ENCODE data around the gene EFNA3. TPM values are rescaled to one million over a fixed set of nuclear protein-coding genes. Genes with fewer than 3 reads are reported as not detected.
"Not testable (repeated sequence)": the region's sequence is repeated elsewhere in the genome, so short reads cannot be mapped to it uniquely, and the experiment has no call there.

EFNA3 gene
- total RNA-seq, 1 donor from 2014 or later = 1.1 TPM

- ATAC-seq = peak; percentile 65
- DNase-seq = no peak
- intact Hi-C loops (cut with micrococcal nuclease) = no loop called here
Observed at GRCh38 chr1:155093911-155094621, 15.4 kb downstream of the EFNA3 start.

DNA sequence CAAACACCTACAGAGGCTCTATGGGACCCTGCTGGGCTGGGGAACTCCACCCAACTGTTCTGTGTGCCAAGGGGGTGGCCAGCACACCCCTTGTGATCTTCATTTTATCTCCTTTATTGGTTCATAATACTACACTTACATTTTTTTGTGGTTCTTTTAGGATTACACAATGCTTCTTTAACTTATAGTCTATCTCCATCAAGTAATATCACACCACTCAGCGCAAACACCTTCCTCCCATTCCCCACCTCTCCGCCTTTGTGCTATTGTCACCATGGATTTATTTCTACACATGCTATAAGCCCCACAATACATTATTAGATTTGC, 15.9 kb downstream of the EFNA3 start:
- no peak for ATAC-seq

GRCh38 chr1:155099331-155099730, 20.7 kb downstream of the EFNA3 start:
- DNase-seq (no peak), ATAC-seq (no peak)
- intact Hi-C loops (cut with micrococcal nuclease) = no loop called here

More for the DNA sequence above, 15.9 kb downstream of the EFNA3 start:
- intact Hi-C loops (cut with micrococcal nuclease) = no loop called here
- DNase-seq = no peak

DNA sequence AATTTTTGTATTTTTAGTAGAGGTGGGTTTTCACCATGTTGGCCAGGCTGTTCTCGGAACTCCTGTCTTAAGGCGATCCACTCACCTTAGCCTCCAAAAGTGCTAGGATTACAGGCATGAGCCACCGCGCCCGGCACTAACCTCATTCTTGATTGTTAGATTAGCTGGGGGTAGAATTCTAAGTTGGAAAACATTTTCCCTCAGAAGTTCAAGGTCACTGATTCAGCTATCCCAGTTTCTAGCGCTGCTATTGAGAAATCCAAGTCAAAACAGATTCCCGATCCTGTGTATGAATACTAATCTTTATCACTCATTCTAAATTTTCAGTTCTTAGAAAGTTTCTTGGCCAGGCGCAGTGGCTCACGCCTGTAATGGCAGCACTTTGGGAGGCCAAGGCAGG, 24.7 kb downstream of the EFNA3 start:
- ATAC-seq (no peak), DNase-seq (no peak)
- intact Hi-C loops (cut with micrococcal nuclease) = no loop called here

GRCh38 chr1:155104605-155105534, 26.2 kb downstream of the EFNA3 start:
- DNase-seq (no peak), ATAC-seq (peak; percentile 71)
- intact Hi-C loops (cut with micrococcal nuclease) = no loop called here

- intact Hi-C loops (cut with micrococcal nuclease) = no loop called here
- DNase-seq (no peak), ATAC-seq (peak; percentile 56)
Observed at GRCh38 chr1:155105604-155106011, 27.0 kb downstream of the EFNA3 start.

- no peak for ATAC-seq
- intact Hi-C loops (cut with micrococcal nuclease) = no loop called here
- DNase-seq = no peak
Observed at GRCh38 chr1:155106862-155107261, 28.2 kb downstream of the EFNA3 start.

- intact Hi-C loops (cut with micrococcal nuclease) = no loop called here
- DNase-seq (no peak), ATAC-seq (no peak)
Observed at GRCh38 chr1:155107309-155108264, 28.9 kb downstream of the EFNA3 start.

DNA sequence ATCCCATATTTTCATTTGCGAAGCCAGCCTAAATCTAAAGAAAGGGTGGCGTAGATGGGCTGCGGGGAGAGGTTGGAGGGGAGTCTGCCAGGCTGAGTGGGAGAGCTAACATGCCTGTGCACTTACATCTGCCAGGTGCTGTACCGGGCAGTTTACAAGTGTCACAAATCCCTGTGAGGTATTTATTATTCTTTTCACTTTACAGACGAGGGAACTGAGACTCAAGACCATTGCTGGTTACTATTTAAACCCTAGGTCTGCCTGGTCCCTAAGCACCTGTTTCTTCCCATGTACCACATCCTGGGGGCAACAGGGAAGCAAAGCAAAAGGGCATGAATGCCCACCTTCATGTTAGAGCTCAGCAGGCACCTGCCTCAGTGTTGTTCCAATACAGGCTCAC, 29.7 kb downstream of the EFNA3 start:
- DNase-seq = no peak
- intact Hi-C loops (cut with micrococcal nuclease) = no loop called here
- no peak for ATAC-seq

DNA sequence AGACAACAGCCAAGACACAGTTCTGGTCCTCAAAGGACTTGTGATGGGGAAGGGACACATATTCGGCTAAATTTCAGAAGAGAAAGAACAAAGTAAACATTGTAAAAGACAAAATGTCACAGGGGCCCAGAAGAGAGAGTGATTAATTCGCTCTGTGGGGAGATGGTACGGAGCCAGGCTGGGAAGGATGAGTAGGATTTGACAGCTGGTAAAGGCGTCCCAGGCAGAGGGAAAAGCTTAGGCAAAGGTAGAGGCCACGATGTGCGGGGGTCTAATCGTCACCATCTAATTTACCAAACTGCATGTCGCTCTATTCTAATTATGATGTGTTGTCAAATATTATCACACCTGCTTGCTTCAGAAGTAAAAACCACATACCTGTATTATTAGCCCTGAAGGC, 31.7 kb downstream of the EFNA3 start:
- DNase-seq (no peak), ATAC-seq (no peak)
- intact Hi-C loops (cut with micrococcal nuclease) = no loop called here

DNA sequence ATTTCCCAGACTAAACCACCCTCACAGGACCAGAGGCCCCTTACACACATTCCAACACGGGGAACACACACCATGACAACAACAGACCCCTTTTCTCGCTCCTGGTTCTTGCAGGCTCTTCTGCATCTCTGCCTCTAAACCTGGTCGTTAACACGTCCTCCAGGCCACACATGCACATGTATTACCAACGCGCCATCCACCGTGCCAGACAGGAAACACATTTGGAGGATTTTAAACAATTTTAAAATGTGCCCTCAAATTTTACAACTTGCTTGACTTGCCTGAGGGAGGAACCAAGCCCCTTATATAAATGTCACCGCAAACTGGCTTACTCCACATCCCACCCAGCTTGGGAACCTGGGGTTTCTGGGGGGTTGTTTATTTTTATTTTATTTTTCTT, 32.2 kb downstream of the EFNA3 start:
- DNase-seq = no peak
- intact Hi-C loops (cut with micrococcal nuclease) = no loop called here
- no peak for ATAC-seq

DNA sequence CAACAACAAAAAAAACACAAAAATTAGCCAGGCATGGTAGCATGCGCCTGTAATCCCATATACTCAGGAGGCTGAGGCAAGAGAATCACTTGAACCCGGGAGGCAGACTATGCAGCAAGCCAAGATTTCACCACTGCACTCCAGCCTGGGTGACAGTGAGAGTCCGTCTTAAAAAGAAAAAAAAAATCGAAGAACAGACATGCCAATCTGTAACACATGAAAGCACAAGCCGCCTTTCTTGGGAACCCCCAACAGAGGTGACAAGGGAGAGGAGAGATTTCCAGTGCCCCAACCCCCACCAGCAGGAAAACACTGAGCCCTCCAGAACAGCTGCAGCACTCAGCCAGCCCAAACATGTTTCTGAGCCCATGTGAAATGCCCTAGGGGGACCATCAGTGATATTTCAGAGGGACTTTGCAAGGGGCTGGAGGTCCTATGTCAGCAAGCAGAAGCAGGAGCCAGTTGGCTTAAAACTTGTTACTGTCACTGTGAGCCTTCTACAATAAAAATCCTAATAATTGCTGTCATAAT, 34.9 kb downstream of the EFNA3 start:
- no peak for ATAC-seq

DNA sequence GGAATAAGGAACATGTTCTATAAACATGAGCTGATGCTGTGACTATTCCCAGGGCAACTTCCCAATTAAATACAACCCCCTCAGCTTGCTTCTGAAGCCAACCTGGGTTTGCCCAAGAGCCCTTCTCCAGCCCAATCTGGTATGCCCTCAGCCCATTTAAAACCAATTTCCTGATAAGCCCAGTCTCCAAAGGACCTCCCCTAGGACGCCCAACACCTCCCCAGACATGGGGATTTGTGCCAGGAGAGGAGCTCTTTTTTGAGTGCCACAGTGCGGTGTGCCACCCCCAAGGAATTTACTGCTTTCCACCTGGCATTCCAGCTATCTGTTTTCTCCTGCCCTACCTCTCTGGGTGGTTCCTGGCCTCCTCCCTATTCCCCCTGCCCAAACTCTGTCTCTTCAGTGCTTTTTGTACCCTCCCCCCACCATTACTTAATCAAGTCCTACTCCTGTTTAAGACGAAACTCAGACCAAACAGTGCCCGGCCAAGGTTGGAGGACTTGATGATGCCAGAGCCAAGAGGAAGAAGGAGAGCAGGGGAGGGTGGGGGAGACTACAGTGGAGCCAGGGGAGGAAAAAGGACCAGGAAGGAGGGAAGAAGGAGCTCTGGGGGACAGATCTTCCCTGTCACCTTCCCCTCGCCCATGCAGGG, 37.6 kb downstream of the EFNA3 start:
- ATAC-seq = no peak

More for the DNA sequence above, 34.9 kb downstream of the EFNA3 start:
- no peak for DNase-seq
- intact Hi-C loops (cut with micrococcal nuclease) = no loop called here

DNA sequence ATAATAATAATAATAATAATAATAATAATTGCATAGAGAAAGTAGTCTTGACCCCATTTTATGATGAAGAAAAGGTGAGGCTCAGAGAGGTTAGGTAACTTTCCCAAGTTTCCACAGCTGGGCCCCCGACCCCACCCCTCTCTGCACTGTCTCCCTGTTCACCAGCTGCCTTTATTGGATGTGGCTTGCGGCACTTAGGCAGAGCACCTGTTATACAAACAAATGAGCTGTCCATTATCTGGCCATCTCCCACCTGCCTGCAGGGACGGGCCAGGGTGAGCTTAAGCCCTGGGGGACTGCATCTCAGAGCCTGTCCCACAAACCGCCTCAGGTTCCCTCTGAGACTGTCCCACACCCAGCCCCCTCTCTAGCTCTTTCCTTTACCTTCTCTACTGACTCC, 39.0 kb downstream of the EFNA3 start:
- ATAC-seq (no peak), DNase-seq (no peak)
- intact Hi-C loops (cut with micrococcal nuclease) = no loop called here

More for the DNA sequence above, 37.6 kb downstream of the EFNA3 start:
- DNase-seq = no peak
- intact Hi-C loops (cut with micrococcal nuclease) = no loop called here

DNA sequence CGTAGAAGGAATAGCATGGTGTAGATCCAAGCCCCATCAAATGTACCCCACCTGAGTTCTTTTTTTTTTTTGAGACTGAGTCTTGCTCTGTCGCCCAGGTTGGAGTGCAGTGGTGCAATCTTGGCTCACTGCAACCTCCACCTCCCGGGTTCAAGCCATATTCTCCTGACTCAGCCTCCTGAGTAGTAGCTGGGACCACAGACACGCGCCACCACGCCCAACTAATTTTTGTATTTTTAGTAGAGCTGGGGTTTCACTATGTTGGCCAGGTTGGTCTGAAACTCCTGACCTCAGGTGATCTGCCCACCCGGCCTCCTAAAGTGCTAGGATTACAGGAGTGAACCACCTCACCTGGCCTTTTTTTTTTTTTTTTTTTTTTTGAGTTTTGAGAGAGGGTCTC, 39.5 kb downstream of the EFNA3 start:
- ATAC-seq; DNase-seq; intact Hi-C loops (cut with micrococcal nuclease): not testable (repeated sequence)

GRCh38 chr1:155120253-155120652, 41.6 kb downstream of the EFNA3 start:
- no peak for ATAC-seq
- no peak for DNase-seq
- intact Hi-C loops (cut with micrococcal nuclease) = no loop called here

GRCh38 chr1:155121249-155121648, 42.6 kb downstream of the EFNA3 start:
- intact Hi-C loops (cut with micrococcal nuclease) = no loop called here
- ATAC-seq = no peak
- no peak for DNase-seq

GRCh38 chr1:155122308-155122707, 43.7 kb downstream of the EFNA3 start:
- ATAC-seq (no peak), DNase-seq (no peak)
- intact Hi-C loops (cut with micrococcal nuclease) = no loop called here

- ATAC-seq (no peak), DNase-seq (no peak)
- intact Hi-C loops (cut with micrococcal nuclease) = no loop called here
Observed at GRCh38 chr1:155123801-155124200, 45.2 kb downstream of the EFNA3 start.

All from left ventricle myocardium superior (tissue), 1 donor.